Colon (tissue), 2 donors: ENCODE data around the gene ZNF362.

ENCODE experiments used
- FAIRE-seq: peaks from 2 replicates; lab custom pipeline; 2012; peaks lifted over from hg19 to GRCh38; lab: Jason Lieb, UNC
- donor health status: control.
- donor health status: control.

Gene ZNF362

DNA sequence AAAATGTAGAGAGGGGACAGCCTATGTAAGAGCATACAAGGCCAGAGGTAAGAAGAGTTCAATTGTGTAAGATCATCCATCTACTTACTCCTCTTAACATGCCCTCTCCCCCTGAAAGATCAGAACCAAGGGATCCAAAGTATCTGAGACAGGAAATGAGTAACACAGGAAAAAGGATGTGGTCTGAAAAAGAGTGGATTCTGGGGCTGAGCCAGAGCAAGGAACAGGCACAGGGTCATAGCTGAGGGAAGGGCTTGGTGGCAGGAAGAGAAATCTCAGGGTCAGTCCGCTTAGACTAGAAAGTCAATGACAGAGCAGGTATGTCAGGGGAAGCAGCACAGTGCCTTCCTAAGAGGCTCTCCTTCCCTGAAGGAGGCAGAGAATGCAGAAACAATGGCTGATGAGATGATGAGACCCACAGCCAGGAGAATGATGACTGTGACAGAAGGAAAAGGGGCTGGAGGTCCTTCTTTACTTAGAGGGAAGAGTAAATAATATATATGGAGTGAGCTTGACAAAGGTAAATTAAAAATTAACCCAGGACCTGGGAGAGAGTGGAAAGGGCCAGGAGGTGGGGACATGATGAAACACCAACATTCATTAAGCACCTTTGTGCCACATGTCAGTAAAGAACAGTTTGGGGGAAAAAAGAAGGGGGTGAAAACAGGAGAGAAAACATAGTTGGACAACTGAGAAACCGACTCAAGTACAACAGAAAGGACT is 90.8 kb downstream of the ZNF362 start:
- FAIRE-seq: no peak

DNA sequence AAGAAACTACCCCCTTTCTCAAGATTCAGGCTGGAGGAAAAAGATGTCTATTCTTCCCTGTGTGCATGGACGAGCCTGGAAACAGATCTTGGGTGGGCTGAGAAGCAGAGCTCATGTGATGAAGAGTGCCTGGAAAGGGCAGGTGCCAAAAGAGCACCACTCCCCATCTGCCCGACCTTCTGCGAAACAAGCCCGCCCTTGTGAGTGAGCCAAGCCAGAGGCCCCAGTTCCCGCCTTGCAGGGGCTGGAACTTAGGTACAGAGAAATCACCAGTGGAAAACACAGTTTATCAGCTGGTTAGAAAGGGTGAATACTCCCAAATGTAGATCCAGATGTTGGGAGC is 91.3 kb downstream of the ZNF362 start:
- no peak for FAIRE-seq

DNA sequence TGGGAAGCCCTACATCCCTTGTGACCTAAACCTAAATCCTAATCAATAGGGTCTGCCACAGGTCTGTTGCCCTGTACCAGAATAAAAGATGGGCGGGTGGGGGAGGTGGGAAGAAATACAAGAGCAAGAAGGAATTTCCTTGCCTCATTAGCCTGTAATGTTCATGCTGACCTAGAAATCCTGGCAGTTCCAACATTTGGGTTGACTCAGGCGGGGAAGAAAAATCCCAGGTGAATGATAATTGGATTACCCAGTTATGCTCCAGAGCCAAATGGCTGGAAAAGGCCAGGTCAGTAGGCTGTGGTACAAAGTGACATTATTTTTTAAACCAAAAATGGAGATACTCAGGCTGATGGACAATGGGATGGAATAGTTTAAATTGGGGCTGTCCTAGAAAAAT is 91.9 kb downstream of the ZNF362 start:
- no peak for FAIRE-seq

DNA sequence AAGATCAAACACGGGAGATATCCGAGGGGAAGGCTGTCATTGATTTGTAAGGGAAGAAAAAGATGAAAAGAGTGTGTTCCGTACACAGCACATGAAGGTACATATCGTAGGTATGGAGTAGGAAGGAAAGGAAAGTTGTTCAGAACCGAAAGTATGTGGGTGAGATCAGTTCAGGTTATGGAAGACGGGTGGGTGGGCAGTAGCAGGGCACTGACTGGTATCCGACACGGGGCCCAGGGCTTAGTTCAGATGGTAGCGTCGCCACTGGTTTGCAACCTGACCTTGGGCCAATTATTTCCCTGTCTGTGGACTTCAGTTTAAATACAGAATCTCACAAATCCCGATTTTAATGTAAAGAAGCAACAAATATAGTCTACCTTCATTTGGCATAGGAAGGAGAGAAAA is 92.4 kb downstream of the ZNF362 start:
- FAIRE-seq: no peak

DNA sequence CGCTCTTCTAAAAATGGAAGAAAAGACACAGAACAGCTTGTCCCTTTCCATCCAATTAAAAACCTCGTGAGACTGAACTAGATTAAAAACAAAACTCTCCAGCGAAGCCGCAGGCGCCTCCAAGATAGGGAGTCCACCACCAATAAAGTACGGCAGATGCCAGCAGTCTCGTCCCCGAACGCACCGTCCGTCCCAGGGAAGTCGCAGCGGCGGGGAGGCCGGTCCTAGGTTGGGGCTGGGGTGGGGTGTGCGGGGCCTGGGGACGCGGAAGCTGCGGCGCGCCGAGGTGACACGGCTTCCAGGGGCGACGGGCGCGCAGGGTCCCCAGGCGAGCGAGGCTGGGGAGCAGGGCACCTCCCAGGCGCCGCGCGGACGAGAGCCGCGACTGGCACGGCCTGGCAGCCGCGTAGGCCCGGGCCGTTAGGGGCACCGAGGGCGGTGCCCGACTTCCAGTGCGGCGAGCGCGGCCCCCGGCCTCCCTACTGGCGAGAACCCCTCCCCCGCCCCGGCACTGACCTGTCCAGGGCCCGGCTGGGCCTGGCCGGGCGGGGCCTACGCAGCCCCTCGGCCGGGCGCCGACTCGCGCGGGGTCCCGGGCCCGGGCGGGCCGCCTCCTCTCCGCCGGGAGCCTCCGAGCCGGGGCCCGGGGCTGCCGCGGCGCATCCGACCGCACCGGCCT is 92.9 kb downstream of the ZNF362 start:
- FAIRE-seq: no peak

DNA sequence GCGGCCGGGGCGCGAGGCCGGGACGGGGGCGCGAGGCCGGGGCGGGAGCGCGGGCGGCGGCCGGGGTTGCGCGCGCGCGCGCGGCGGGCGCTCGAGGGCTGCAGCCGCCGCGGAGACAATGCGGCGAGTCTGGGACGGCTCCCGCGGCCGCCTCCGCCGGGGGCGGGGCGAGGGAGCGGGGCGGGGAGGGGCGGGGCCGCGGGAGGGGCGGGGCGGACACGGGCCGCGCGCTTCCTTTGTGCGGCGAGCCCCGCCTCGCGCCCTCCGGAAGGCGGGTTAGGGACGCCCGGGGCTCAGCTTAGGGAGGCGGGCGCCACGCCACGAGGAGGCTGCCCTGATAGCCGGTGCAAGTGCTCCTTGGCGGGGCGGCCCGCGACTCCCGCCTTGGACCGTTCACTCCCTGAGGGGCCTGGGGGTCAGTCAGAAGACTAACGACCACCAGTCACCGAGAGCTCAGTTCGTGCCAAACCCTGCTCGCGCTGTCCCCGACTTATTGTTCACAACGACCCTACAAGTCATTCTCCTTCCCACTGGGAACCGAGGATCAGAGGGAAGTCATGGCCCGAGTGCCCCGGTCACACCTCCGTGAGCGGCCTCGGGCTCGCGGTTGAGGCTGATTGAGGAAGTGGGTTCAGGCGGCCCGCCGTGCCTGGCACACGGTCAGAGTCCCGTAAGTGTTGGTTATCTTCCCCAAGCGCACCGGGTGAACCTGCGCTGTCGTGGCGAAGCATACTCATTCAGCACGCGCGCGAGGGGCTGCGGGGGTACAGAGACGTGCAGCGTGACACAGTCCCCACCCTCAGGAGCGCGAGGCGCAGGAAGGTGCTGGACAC is 93.7 kb downstream of the ZNF362 start:
- no peak for FAIRE-seq
